ENCODE results near the gene C3orf33.
A peak's percentile ranks its signal among the peaks of the same experiment; 100 is the strongest.
"Not testable (repeated sequence)": the region's sequence is repeated elsewhere in the genome, so short reads cannot be mapped to it uniquely, and the experiment has no call there.

The C3orf33 gene, protein sequence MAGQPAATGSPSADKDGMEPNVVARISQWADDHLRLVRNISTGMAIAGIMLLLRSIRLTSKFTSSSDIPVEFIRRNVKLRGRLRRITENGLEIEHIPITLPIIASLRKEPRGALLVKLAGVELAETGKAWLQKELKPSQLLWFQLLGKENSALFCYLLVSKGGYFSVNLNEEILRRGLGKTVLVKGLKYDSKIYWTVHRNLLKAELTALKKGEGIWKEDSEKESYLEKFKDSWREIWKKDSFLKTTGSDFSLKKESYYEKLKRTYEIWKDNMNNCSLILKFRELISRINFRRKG

DNA sequence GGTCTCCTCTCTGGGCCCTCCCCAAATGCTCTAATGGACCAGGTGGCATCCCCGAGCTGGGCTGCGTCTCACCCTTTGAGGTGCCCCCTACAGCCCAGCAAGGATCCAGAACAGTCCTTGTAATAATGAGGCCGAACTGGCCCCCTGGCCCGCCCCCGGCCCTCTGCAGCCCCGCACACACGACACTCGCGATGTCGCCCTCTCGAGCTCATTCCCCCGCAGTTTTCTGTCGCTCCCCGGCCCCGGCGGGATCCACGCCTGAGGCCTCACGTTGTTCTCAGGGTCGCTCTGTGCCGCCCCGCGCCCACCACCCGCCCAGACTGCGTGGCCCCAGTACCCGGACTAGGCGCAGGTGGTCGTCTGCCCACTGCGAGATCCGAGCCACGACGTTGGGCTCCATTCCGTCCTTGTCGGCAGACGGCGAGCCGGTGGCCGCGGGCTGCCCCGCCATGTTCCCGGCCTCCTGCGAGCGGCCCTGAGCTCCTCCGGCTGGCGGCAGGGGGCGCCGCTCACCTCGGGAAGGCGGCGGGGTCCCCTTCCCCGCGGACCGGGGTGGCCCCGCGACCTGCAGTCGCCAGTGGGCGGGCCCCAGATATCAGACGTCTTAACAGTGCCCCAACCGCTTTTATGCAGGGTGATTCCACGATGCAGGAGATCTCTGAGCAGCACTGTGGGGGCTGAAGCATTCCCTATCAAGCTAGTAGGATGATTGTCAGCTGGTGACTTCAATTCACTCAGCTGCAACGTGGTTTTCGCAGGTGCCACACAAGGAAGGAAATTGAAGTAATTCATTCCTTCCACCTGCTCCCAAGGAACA lies at the start of gene C3orf33:
TSS of gene C3orf33 (minus strand) at position 477 of the 817 bp plus-strand sequence. CDS start at position 451, 26 bp downstream.
- DNase-seq, result peak; percentile 82

GRCh38 chr3:155854141-155854940 lies 48.3 kb upstream of the C3orf33 start, which contains the start of gene SLC33A1:
Gene SLC33A1, minus strand, starts transcription at chr3:155854427. Its CDS starts 430 bp downstream, at chr3:155853997.
- peak; percentile 98 for DNase-seq

DNA sequence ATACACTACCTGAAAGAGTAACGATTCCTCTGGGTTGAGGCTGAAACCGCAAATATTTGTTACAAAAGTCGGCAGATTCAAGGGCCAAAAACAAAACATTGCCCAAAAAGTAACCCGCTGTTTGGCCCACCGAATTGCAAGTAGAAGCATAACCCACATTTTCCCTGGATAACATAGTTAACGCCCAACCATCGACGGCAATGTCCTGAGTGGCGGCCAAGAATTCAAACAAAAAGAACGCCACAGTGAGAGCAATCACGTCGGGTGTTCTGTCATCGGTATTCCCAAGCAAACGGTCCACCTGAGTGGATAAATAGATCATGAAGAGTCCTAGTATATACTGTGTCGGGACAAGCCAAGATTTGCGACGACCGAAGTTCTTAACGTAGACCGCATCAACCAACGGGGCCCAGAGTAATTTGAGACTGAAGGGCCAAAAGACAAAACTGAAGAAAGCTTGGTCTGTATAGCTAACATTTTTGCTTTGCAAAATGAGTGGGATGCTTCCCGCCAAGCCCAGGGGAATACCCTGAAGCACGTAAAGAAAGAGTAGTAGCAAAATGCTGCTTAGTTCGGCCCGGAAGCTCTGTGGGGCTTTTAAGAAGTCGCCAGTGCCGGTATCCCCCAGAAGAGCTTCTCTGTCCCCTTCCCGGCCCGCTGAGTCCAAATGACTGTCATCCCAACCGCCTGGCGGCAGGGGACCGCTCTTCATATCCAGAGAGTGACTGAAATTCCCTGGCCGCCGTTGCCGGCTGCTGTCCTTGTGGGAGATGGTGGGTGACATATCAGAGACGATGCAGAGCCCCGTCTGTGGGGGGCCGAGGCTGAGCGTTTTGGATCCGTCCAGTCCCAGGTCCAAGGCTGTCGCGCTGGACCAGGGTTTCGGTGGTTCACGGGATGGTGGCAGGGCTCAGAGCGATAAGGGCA lies 47.4 kb upstream of the C3orf33 start:
- DNase-seq, result peak; percentile 54

DNA sequence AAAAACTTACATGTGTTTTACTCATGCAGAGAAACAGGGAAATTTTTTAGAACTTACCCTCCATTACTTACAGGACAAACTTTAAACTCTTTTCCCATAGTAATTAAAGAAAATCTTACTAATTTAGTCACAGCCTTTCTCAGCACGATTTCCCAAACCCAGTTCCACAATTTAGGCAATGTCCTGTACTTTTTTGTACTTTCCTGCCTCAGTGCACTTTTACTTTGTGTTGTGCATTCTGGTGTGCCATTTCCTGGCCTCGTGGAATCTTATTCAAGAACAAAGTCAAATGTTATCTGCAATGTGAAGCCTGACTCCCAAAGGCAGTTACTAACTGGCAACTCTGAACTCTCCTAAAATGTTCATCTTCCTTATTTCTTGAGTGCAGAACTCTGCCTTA lies 46.3 kb upstream of the C3orf33 start:
- DNase-seq, result no peak

GRCh38 chr3:155849404-155849803 lies 43.3 kb upstream of the C3orf33 start:
- DNase-seq, result not testable (repeated sequence)

DNA sequence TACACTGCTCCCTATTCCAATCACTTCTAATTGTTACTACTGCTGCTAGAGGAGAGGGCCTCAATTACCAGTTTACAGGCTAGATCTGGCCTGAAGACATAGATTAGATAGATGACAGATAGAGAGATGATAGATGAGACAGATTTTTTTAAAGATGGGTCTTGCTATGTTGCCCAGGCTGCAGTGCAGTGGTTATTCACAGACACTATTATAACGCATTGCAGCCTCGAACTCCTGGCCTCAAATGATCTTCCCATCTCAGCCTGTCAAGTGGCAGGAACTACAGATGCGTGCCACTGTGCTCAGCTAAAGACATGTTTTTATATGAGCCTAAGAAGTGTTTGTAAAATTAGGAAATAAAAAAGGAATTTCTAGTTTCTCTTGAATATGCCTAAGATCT lies 41.9 kb upstream of the C3orf33 start:
- no peak for DNase-seq

- no peak for DNase-seq
These were observed 40.0 kb upstream of the C3orf33 start for GRCh38 chr3:155846119-155846518.

GRCh38 chr3:155843569-155843968 lies 37.5 kb upstream of the C3orf33 start:
- no peak for DNase-seq

GRCh38 chr3:155835341-155836071 lies 29.4 kb upstream of the C3orf33 start:
- DNase-seq, result no peak

GRCh38 chr3:155828490-155829098 lies 22.5 kb upstream of the C3orf33 start:
- DNase-seq, result not testable (repeated sequence)

- no peak for DNase-seq
These were observed 9.0 kb upstream of the C3orf33 start for GRCh38 chr3:155815030-155815545.

DNA sequence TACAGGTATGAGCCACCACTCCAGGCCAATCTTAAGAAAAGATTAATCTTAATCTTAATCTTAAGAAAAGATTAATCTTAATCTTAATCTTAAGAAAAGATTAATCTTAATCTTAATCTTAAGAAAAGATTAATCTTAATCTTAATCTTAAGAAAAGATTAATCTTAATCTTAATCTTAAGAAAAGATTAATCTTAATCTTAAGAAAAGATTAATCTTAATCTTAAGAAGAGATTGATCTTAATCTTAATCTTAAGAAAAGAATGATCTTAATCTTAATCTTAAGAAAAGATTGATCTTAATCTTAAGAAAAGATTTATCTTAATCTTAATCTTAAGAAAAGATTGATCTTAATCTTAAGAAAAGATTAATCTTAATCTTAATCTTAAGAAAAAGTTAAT lies 7.1 kb upstream of the C3orf33 start:
- DNase-seq, result not testable (repeated sequence)

DNA sequence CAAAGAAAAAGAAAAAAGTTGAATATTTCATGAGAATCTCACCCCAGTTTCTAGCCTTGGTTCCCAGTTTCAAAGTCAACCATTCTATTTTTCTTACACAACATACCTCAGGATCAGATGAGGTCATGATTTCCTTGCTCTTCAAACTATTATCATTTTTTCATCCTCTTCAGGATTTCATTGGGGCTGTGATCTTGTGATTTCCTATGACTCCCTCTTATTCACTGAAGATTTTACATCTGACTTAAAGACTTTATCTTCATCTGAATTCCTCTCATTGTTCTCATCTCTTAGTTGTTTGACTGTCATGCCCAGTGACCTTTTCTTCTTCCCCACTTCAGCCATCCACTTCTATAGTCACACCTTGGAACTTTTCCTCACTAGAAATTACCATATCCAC lies 3.1 kb upstream of the C3orf33 start:
- no peak for DNase-seq

GRCh38 chr3:155807823-155808222 lies 1.7 kb upstream of the C3orf33 start:
- DNase-seq, result no peak

DNA sequence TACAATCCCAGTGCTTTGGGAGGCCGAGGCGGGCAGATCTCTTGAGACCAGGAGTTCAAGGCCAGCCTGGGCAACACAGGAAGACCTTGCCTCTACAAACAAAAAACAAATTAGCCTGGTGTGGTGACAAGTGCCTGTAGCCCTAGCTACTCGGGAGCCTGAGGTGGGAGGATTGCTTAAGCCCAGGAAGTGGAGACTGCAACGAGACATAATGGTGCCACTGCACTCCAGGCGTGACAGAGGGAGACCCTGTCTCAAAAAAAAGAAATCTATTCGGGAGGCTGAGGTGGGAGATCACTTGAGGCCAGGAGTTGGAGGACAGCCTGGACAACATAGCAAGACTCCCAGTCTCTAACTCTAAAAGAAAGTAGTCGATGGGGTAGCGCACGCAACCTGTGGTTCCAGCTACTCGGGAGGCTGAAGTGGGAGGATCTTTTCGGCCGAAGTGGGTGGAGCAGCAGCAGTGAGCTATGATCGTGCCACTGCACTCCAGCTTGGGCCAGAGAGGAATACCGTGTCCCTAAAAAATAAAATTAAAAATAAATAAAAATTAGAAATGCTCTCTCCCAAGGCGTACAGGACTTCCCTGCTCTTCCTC lies 775 bp downstream of the C3orf33 start:
- DNase-seq, result peak; percentile 68

DNA sequence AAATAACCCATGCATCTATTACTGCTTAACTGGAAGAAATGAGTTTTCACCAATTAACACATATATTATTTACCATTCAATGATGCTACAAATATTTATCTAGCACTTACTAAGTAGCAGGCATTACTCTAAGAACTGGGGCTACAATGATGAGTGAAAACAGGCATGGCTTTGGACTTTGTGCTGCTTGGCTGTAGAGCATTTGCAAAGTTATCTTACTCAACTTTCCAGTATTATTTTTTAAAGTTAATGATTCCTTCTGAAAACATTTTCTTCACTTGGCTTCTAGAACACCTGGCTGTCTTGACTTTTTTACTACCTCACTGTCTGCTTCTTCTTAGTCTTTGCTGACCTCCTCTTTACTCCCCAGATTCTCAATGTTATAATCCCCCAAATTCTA lies 1.8 kb downstream of the C3orf33 start:
- no peak for DNase-seq

GRCh38 chr3:155792532-155792931 lies 13.5 kb downstream of the C3orf33 start:
- no peak for DNase-seq

- DNase-seq, result no peak
These were observed 14.9 kb downstream of the C3orf33 start for GRCh38 chr3:155791190-155791589.

- DNase-seq, result no peak
These were observed 15.7 kb downstream of the C3orf33 start for GRCh38 chr3:155790272-155790925.

Measured in stimulated activated CD8-positive, alpha-beta memory T cell treated with anti-CD3 and anti-CD28 coated beads, Interleukin-4, amount 100 ng/mL, for 48 hours (primary cell).